Body of pancreas (tissue), 4 donors: ENCODE measurements around the gene ZNF574. TPM values are rescaled to one million over a fixed set of nuclear protein-coding genes. Genes with fewer than 3 reads are reported as not detected.

ENCODE experiments used
- ATAC-seq: fragments of 150-250 bp; one replicate; pipeline ENCODE4 v1.9.1; 2016
- DNase-seq, 4 donors: peaks; one replicate each; pipeline ENCODE4 v3.0.0-alpha.2; 2019
- H3K27ac ChIP-seq, 4 donors: fragments of 200-600 bp; sonication (generic); 1 replicate in 3 of 4; 2 replicates in 1 of 4; pipeline versions ENCODE4 v1.5.1 to v1.6.1; 2016 to 2019; ENCODE audit warnings: mild to moderate bottlenecking in 1 of 4, mixed read lengths in 1 of 4, moderate library complexity in 1 of 4
- H3K27me3 ChIP-seq, 2 donors: fragments of 200-600 bp; sonication (generic); one replicate each; pipeline ENCODE4 v1.6.0; 2016; ENCODE audit warnings: mild to moderate bottlenecking in 1 of 2
- H3K36me3 ChIP-seq, 2 donors: fragments of 200-600 bp; sonication (generic); replicated peaks in 1 of 2; 2 replicates each; pipeline ENCODE4 v1.5.1; 2016; ENCODE audit warnings: low read depth in 2 of 2; ENCODE audit not compliant: insufficient read depth in 1 of 2
- H3K4me1 ChIP-seq: fragments of 200-600 bp; sonication (generic); one replicate; pipeline ENCODE4 v1.6.0; 2016
- H3K4me3 ChIP-seq, 2 donors: fragments of 200-600 bp; sonication (generic); 1 replicate in 1 of 2; 2 replicates in 1 of 2; pipeline ENCODE4 v1.5.1; 2016 to 2019
- H3K9me3 ChIP-seq, 3 donors: fragments of 200-600 bp; sonication (generic); 1 replicate in 2 of 3; 2 replicates in 1 of 3; pipeline ENCODE4 v1.5.1; 2016
- CTCF ChIP-seq, 7 experiments: fragments of 450-650 bp in 4 of 7; fragments of 200-600 bp in 3 of 7; sonication (generic) in 3 of 7; IDR thresholded peaks; one replicate each; pipeline ENCODE4 v1.5.1; 2016 to 2019; ENCODE audit warnings: antibody characterized with exemption in 7 of 7
- POLR2A ChIP-seq, 3 donors: fragments of 450-650 bp; IDR thresholded peaks; one replicate each; pipeline ENCODE4 v1.6.1; 2016; ENCODE audit warnings: antibody characterized with exemption in 3 of 3, mild to moderate bottlenecking in 2 of 3
- WGBS, 2 donors: methylation state at CpG; one replicate each; pipeline ENCODE4 v1.1.5; 2017; 5-methylcytosine and 5-hydroxymethylcytosine counted together
- intact Hi-C: fragments of 100-400 bp; cut with DNase I; formaldehyde crosslinking; loops from one replicate; pipeline ENCODE4 v1.15.1; 2023
- total RNA-seq, 2 donors: library from RNA; depleted of rRNA; stranded (reverse); fragments of >200 nt; gene quantifications; one replicate each; pipeline ENCODE4 v1.1.0, GENCODE V29; 2016

ZNF574 gene
- total RNA-seq, 2 donors from 2014 or later: 8.6 to 14.2 TPM

- no peak for ATAC-seq
- 76 to 88% methylated on average over 7 to 13 of the region's 13 CpGs for WGBS, 2 donors
Measured at GRCh38 chr19:42065051-42065450, 10.9 kb upstream of the ZNF574 start.

GRCh38 chr19:42065511-42065910, 10.5 kb upstream of the ZNF574 start:
- Histone ChIP-seq H3K27me3 (peaks cover 0 to 6% of the 10 kb centered on the region in 2 donors), H3K4me3 (no peak overlapping the region), H3K9me3 (no peaks in the 10 kb centered on the region), H3K27ac (no peak overlapping the region), H3K4me1 (no peaks in the 10 kb centered on the region), H3K36me3 (no peaks in the 10 kb centered on the region)
- ATAC-seq: no peak
- TF ChIP-seq CTCF (IDR thresholded peaks at IDR 0.05): no peak
- no peak for TF ChIP-seq POLR2A (IDR thresholded peaks at IDR 0.05)
- WGBS, 2 donors: 73% methylated on average over 8 of the region's 9 CpGs; no CpG with 5 or more reads in 1 of the 2 donors
- intact Hi-C loops: no loop called here
- DNase-seq: no peak

More at GRCh38 chr19:42065051-42065450, 10.9 kb upstream of the ZNF574 start:
- Histone ChIP-seq H3K4me3 (no peak overlapping the region), H3K4me1 (no peaks in the 10 kb centered on the region), H3K27me3 (peaks cover 0 to 6% of the 10 kb centered on the region in 2 donors), H3K9me3 (no peaks in the 10 kb centered on the region), H3K27ac (no peak overlapping the region), H3K36me3 (no peaks in the 10 kb centered on the region)
- intact Hi-C loops: no loop called here
- no peak for TF ChIP-seq CTCF (IDR thresholded peaks at IDR 0.05)
- no peak for TF ChIP-seq POLR2A (IDR thresholded peaks at IDR 0.05)
- no peak for DNase-seq

- Histone ChIP-seq H3K27ac (no peak overlapping the region), H3K9me3 (no peaks in the 10 kb centered on the region), H3K36me3 (no peaks in the 10 kb centered on the region), H3K27me3 (peaks cover 0 to 6% of the 10 kb centered on the region in 2 donors), H3K4me1 (no peaks in the 10 kb centered on the region), H3K4me3 (no peak overlapping the region)
- TF ChIP-seq CTCF (IDR thresholded peaks at IDR 0.05): no peak
- no peak for TF ChIP-seq POLR2A (IDR thresholded peaks at IDR 0.05)
- DNase-seq: no peak
- no peak for ATAC-seq
- 44 to 46% methylated on average over 8 to 9 of the region's 9 CpGs for WGBS, 2 donors
- intact Hi-C loops: no loop called here
Measured at GRCh38 chr19:42066075-42066754, 9.8 kb upstream of the ZNF574 start.

- intact Hi-C loops: no loop called here
Measured at GRCh38 chr19:42067315-42067888, 8.6 kb upstream of the ZNF574 start.

More at GRCh38 chr19:42067315-42067888, 8.6 kb upstream of the ZNF574 start:
- ATAC-seq: no peak
- Histone ChIP-seq H3K27ac (no peak overlapping the region), H3K4me1 (no peaks in the 10 kb centered on the region), H3K9me3 (no peaks in the 10 kb centered on the region), H3K4me3 (no peak overlapping the region), H3K27me3 (peaks cover 0 to 6% of the 10 kb centered on the region in 2 donors), H3K36me3 (no peaks in the 10 kb centered on the region)
- TF ChIP-seq CTCF (IDR thresholded peaks at IDR 0.05) (no peak), POLR2A (IDR thresholded peaks at IDR 0.05) (no peak)
- 60 to 61% methylated on average over 6 of the region's 6 CpGs for WGBS, 2 donors
- no peak for DNase-seq
